D341Med (cell line): ENCODE results near the gene GBX2.
A peak's percentile ranks its signal among the peaks of the same experiment; 100 is the strongest.

ENCODE experiments used
- DNase-seq: peaks from one replicate; pipeline ENCODE4 v3.0.0; 2012; ENCODE audit warnings: low spot score

GBX2 gene

GRCh38 chr2:236168110-236169080, at the start of gene GBX2:
GBX2 (minus strand) TSS chr2:236168386; CDS start chr2:236167971, 415 bp downstream.
- peak; percentile 95 for DNase-seq

GRCh38 chr2:236217926-236218325, 49.7 kb upstream of the GBX2 start:
- DNase-seq, result no peak

- no peak for DNase-seq
Observed at GRCh38 chr2:236216711-236217110, 48.5 kb upstream of the GBX2 start.

- DNase-seq, result no peak
Observed at GRCh38 chr2:236215761-236216333, 47.7 kb upstream of the GBX2 start.

- DNase-seq, result no peak
Observed at GRCh38 chr2:236215196-236215595, 47.0 kb upstream of the GBX2 start.

GRCh38 chr2:236214376-236214995, 46.3 kb upstream of the GBX2 start:
- no peak for DNase-seq

GRCh38 chr2:236211296-236211695, 43.1 kb upstream of the GBX2 start:
- DNase-seq, result no peak

GRCh38 chr2:236210536-236210935, 42.4 kb upstream of the GBX2 start:
- no peak for DNase-seq

- no peak for DNase-seq
Observed at GRCh38 chr2:236209996-236210395, 41.8 kb upstream of the GBX2 start.

GRCh38 chr2:236209535-236209934, 41.3 kb upstream of the GBX2 start:
- DNase-seq, result no peak

- DNase-seq, result no peak
Observed at GRCh38 chr2:236208019-236208926, 40.1 kb upstream of the GBX2 start.

- no peak for DNase-seq
Observed at GRCh38 chr2:236207472-236207871, 39.3 kb upstream of the GBX2 start.

GRCh38 chr2:236205867-236206645, 37.9 kb upstream of the GBX2 start:
- DNase-seq, result no peak

- no peak for DNase-seq
Observed at GRCh38 chr2:236204953-236205352, 36.8 kb upstream of the GBX2 start.

- DNase-seq, result no peak
Observed at GRCh38 chr2:236200378-236200777, 32.2 kb upstream of the GBX2 start.

GRCh38 chr2:236196366-236196765, 28.2 kb upstream of the GBX2 start:
- no peak for DNase-seq

GRCh38 chr2:236195726-236196125, 27.5 kb upstream of the GBX2 start:
- DNase-seq, result no peak

GRCh38 chr2:236194786-236195185, 26.6 kb upstream of the GBX2 start:
- no peak for DNase-seq

GRCh38 chr2:236193026-236193425, 24.8 kb upstream of the GBX2 start:
- no peak for DNase-seq

- no peak for DNase-seq
Observed at GRCh38 chr2:236190674-236191073, 22.5 kb upstream of the GBX2 start.

- DNase-seq, result no peak
Observed at GRCh38 chr2:236184701-236185100, 16.5 kb upstream of the GBX2 start.
